SU-DHL-6 (cell line): ENCODE data around the gene ETV1.

Source experiments
- H2AFZ ChIP-seq: fragments of 200-600 bp; sonication (generic); 2 replicates; pipeline ENCODE4 v1.6.1; 2014; ENCODE audit warnings: low read depth, mild to moderate bottlenecking, moderate library complexity, mixed read lengths, antibody characterized with exemption, low read length; ENCODE audit not compliant: severe bottlenecking
- H3F3A ChIP-seq: fragments of 200-600 bp; shearing (Covaris generic); 2 replicates; pipeline ENCODE4 v1.6.0; 2016; ENCODE audit warnings: antibody characterized with exemption, mild to moderate bottlenecking; ENCODE audit not compliant: insufficient read depth
- H3K27ac ChIP-seq: fragments of 200-600 bp; sonication (generic); 2 replicates; pipeline ENCODE4 v1.5.1; 2016; ENCODE audit warnings: low read depth, mild to moderate bottlenecking, low read length, moderate library complexity, mixed read lengths
- H3K27me3 ChIP-seq: fragments of 200-600 bp; sonication (generic), shearing (Covaris generic); 2 replicates; pipeline ENCODE4 v1.6.0; 2014; ENCODE audit warnings: mild to moderate bottlenecking, low read length
- H3K36me3 ChIP-seq: fragments of 200-600 bp; sonication (generic); 2 replicates; pipeline ENCODE4 v1.6.1; 2014; ENCODE audit warnings: mild to moderate bottlenecking, low read length, mixed read lengths
- H3K4me2 ChIP-seq: fragments of 300-600, 200-600 bp; shearing (Covaris generic), sonication (generic); 2 replicates; pipeline ENCODE4 v1.6.0; 2014; ENCODE audit warnings: low read length, low read depth, mild to moderate bottlenecking; ENCODE audit not compliant: poor library complexity, severe bottlenecking
- H3K4me3 ChIP-seq: fragments of 200-600 bp; sonication (generic); 2 replicates; pipeline ENCODE4 v1.5.1; 2014; ENCODE audit warnings: antibody characterized with exemption, low read length, mild to moderate bottlenecking, mixed read lengths; ENCODE audit not compliant: insufficient read depth, poor library complexity, severe bottlenecking
- H3K79me2 ChIP-seq: fragments of 200-600 bp; sonication (generic); 2 replicates; pipeline ENCODE4 v1.6.1; 2014; ENCODE audit warnings: mild to moderate bottlenecking, low read length, moderate library complexity; ENCODE audit not compliant: insufficient read depth
- H3K9ac ChIP-seq: fragments of 200-600 bp; sonication (generic); 2 replicates; pipeline ENCODE4 v1.7.0; 2014; ENCODE audit warnings: mild to moderate bottlenecking, low read length
- H3K9me2 ChIP-seq: fragments of 200-600 bp; sonication (generic); replicated peaks from 2 replicates; pipeline ENCODE4 v1.6.1; 2014; ENCODE audit warnings: low read length; ENCODE audit not compliant: insufficient read depth
- H3K9me3 ChIP-seq: fragments of 200-600 bp; sonication (generic); 2 replicates; pipeline ENCODE4 v1.6.1; 2014; ENCODE audit warnings: low read length, mixed read lengths; ENCODE audit not compliant: insufficient read depth
- H4K20me1 ChIP-seq: fragments of 200-600 bp; sonication (generic); 2 replicates; pipeline ENCODE4 v1.6.1; 2014; ENCODE audit warnings: low read depth, mild to moderate bottlenecking, antibody characterized with exemption, low read length, moderate library complexity, mixed read lengths
- CTCF ChIP-seq: fragments of 200-600 bp; sonication (generic); IDR thresholded peaks from one replicate; pipeline ENCODE4 v1.5.1; 2017; ENCODE audit warnings: antibody characterized with exemption, mild to moderate bottlenecking, low read length, moderate library complexity; ENCODE audit not compliant: insufficient read depth, poor library complexity, severe bottlenecking
- EZH2phosphoT487 ChIP-seq: fragments of 200-600 bp; sonication (generic), shearing (Covaris generic); conservative IDR thresholded peaks from 2 replicates; pipeline ENCODE4 v1.6.1; 2018; ENCODE audit warnings: mild to moderate bottlenecking, antibody characterized with exemption, low read length, moderate library complexity, mixed read lengths

Gene ETV1

GRCh38 chr7:13871008-13871407 is 118.5 kb downstream of the ETV1 start:
- no peak overlapping the region for H2AFZ ChIP-seq
- H3K9me2 ChIP-seq = no peaks in the 10 kb centered on the region
- no peak overlapping the region for H3K9ac ChIP-seq
- no peak overlapping the region for H3K4me2 ChIP-seq
- no peaks in the 10 kb centered on the region for H3K36me3 ChIP-seq
- 0 out of 2 replicates have a peak, but pooled peaks cover 3% of the 10 kb centered on the region for H3K9me3 ChIP-seq
- H3K4me3 ChIP-seq = no peak overlapping the region
- H3K27me3 ChIP-seq = no peaks in the 10 kb centered on the region
- no peaks in the 10 kb centered on the region for H3F3A ChIP-seq
- no peak overlapping the region for H3K27ac ChIP-seq
- no peak for TF ChIP-seq CTCF
- no peak for TF ChIP-seq EZH2phosphoT487
- H3K79me2 ChIP-seq = no peaks in the 10 kb centered on the region
- no peaks in the 10 kb centered on the region for H4K20me1 ChIP-seq

DNA sequence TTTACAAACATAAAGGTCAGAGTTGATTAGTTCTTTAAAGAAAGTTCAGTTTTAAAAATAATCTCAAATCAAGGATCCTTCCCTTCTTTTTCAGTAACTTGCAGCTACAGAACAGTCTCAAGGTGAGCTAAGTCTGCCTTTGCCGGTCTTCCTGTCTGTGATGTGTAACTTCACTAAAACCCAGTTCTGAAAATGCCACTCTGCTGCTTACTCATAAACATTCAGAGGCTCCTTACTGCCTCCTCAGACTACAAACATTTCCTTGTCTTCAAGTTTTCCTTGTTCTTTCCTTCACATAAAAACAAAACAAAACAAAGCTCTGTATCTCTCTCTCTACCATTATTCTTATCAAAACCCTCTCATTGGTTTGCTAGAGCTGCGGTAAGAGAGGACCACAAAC is 128.7 kb downstream of the ETV1 start:
- no peak overlapping the region for H3K27ac ChIP-seq
- H2AFZ ChIP-seq = no peak overlapping the region
- no peak for TF ChIP-seq CTCF
- no peak for TF ChIP-seq EZH2phosphoT487
- no peaks in the 10 kb centered on the region for H4K20me1 ChIP-seq
- no peak overlapping the region for H3K4me2 ChIP-seq
- no peaks in the 10 kb centered on the region for H3K9me2 ChIP-seq
- no peaks in the 10 kb centered on the region for H3K9me3 ChIP-seq
- no peaks in the 10 kb centered on the region for H3K36me3 ChIP-seq
- H3K27me3 ChIP-seq = no peaks in the 10 kb centered on the region
- H3K4me3 ChIP-seq = no peak overlapping the region
- H3K9ac ChIP-seq = no peak overlapping the region
- H3K79me2 ChIP-seq = no peaks in the 10 kb centered on the region
- H3F3A ChIP-seq = no peaks in the 10 kb centered on the region

- H3K4me2 ChIP-seq = no peak overlapping the region
- no peak for TF ChIP-seq EZH2phosphoT487
- no peak for TF ChIP-seq CTCF
- no peaks in the 10 kb centered on the region for H4K20me1 ChIP-seq
- H3K4me3 ChIP-seq = no peak overlapping the region
- H3K27me3 ChIP-seq = no peaks in the 10 kb centered on the region
- no peaks in the 10 kb centered on the region for H3K79me2 ChIP-seq
- H3K9me3 ChIP-seq = no peaks in the 10 kb centered on the region
- no peak overlapping the region for H3K27ac ChIP-seq
- H3K36me3 ChIP-seq = no peaks in the 10 kb centered on the region
- no peaks in the 10 kb centered on the region for H3F3A ChIP-seq
- no peak overlapping the region for H2AFZ ChIP-seq
- H3K9me2 ChIP-seq = no peaks in the 10 kb centered on the region
- no peak overlapping the region for H3K9ac ChIP-seq
Measured at GRCh38 chr7:13856012-13856411, 133.5 kb downstream of the ETV1 start.
